OCI-M1 (cell line): Measurements from ENCODE around the gene C5orf52.
"Not testable (repeated sequence)": the region's sequence is repeated elsewhere in the genome, so short reads cannot be mapped to it uniquely, and the experiment has no call there.

ENCODE experiments used
- DNase-seq: peaks from one replicate; lab custom pipeline; 2025; lab: John Stamatoyannopoulos, UW

The C5orf52 gene

GRCh38 chr5:157670662-157671591 is at the start of gene C5orf52:
Gene C5orf52, plus strand, starts transcription at chr5:157671533. Its CDS starts 82 bp downstream, at chr5:157671615.
- no peak for DNase-seq

GRCh38 chr5:157624144-157624543 is 47.2 kb upstream of the C5orf52 start:
- DNase-seq: peak; percentile 22

GRCh38 chr5:157626831-157627230 is 44.5 kb upstream of the C5orf52 start:
- no peak for DNase-seq

- no peak for DNase-seq
Measured at GRCh38 chr5:157630341-157630740, 41.0 kb upstream of the C5orf52 start.

- DNase-seq: no peak
Measured at GRCh38 chr5:157640406-157641066, 30.8 kb upstream of the C5orf52 start.

GRCh38 chr5:157648275-157648990 is 22.9 kb upstream of the C5orf52 start:
- DNase-seq: no peak

GRCh38 chr5:157649101-157649500 is 22.2 kb upstream of the C5orf52 start:
- DNase-seq: no peak

- no peak for DNase-seq
Measured at GRCh38 chr5:157650991-157651611, 20.2 kb upstream of the C5orf52 start.

GRCh38 chr5:157651623-157652376 is 19.5 kb upstream of the C5orf52 start:
- DNase-seq: no peak

- DNase-seq: no peak
Measured at GRCh38 chr5:157652377-157652692, 19.0 kb upstream of the C5orf52 start, which contains the start of gene SOX30. Gene SOX30, minus strand, starts transcription at chr5:157652438. Its CDS starts 360 bp downstream, at chr5:157652078.

GRCh38 chr5:157657516-157657915 is 13.8 kb upstream of the C5orf52 start:
- peak; percentile 14 for DNase-seq

- no peak for DNase-seq
Measured at GRCh38 chr5:157658893-157659292, 12.4 kb upstream of the C5orf52 start.

GRCh38 chr5:157659868-157660660 is 11.3 kb upstream of the C5orf52 start:
- DNase-seq: no peak

GRCh38 chr5:157665467-157666070 is 5.8 kb upstream of the C5orf52 start:
- DNase-seq: no peak

GRCh38 chr5:157668356-157668755 is 3.0 kb upstream of the C5orf52 start:
- DNase-seq: no peak

GRCh38 chr5:157669701-157670097 is 1.6 kb upstream of the C5orf52 start:
- DNase-seq: no peak

- no peak for DNase-seq
Measured at GRCh38 chr5:157671592-157672330, 428 bp downstream of the C5orf52 start.

- DNase-seq: no peak
Measured at GRCh38 chr5:157672976-157673375, 1.6 kb downstream of the C5orf52 start.

- not testable (repeated sequence) for DNase-seq
Measured at GRCh38 chr5:157674351-157674750, 3.0 kb downstream of the C5orf52 start.
